OCI-LY3 (cell line): Measurements from ENCODE around the gene LAMC1.
A peak's percentile ranks its signal among the peaks of the same experiment; 100 is the strongest.

Experiments used
- H2AFZ ChIP-seq: fragments of 200-600, 300-600 bp; shearing (Covaris generic); 2 replicates; pipeline ENCODE4 v1.6.0; 2014; ENCODE audit warnings: antibody characterized with exemption, low read depth, low read length
- H3K27ac ChIP-seq: fragments of 200-600, 300-600 bp; sonication (generic); 2 replicates; pipeline ENCODE4 v1.5.1; 2014; ENCODE audit warnings: mild to moderate bottlenecking, low read length, moderate library complexity, mixed read lengths
- H3K27me3 ChIP-seq: fragments of 200-600, 300-600 bp; sonication (generic); 2 replicates; pipeline ENCODE4 v1.6.1; 2014; ENCODE audit warnings: low read depth, low read length, mixed read lengths
- H3K36me3 ChIP-seq: fragments of 200-600, 300-600 bp; sonication (generic); replicated peaks from 2 replicates; pipeline ENCODE3; 2014; ENCODE audit warnings: low read depth, low read length, mixed read lengths
- H3K4me1 ChIP-seq: fragments of 300-600, 200-600 bp; sonication (generic); 2 replicates; pipeline ENCODE4 v1.6.1; 2014; ENCODE audit warnings: low read length, mixed read lengths
- H3K4me2 ChIP-seq: fragments of 200-600, 300-600 bp; sonication (generic); 2 replicates; pipeline ENCODE4 v1.6.1; 2014; ENCODE audit warnings: low read length, mixed read lengths
- H3K4me3 ChIP-seq: fragments of 300-600, 200-600 bp; sonication (generic); 2 replicates; pipeline ENCODE4 v1.5.1; 2014; ENCODE audit warnings: antibody characterized with exemption, mild to moderate bottlenecking, low read length, moderate library complexity
- H3K79me2 ChIP-seq: fragments of 300-600, 200-600 bp; shearing (Covaris generic); 2 replicates; pipeline ENCODE4 v1.6.1; 2014; ENCODE audit warnings: mild to moderate bottlenecking, low read length, mixed read lengths
- H3K9ac ChIP-seq: fragments of 300-600, 200-600 bp; shearing (Covaris generic); 2 replicates; pipeline ENCODE4 v1.6.0; 2014; ENCODE audit warnings: mild to moderate bottlenecking, low read length, moderate library complexity
- H3K9me3 ChIP-seq: fragments of 200-600, 300-600 bp; shearing (Covaris generic); 2 replicates; pipeline ENCODE4 v1.6.1; 2014; ENCODE audit warnings: low read length, mixed read lengths; ENCODE audit not compliant: insufficient read depth
- H4K20me1 ChIP-seq: fragments of 200-600, 300-600 bp; sonication (generic); 2 replicates; pipeline ENCODE4 v1.6.1; 2016; ENCODE audit warnings: low read length, mixed read lengths; ENCODE audit not compliant: insufficient read depth
- CTCF ChIP-seq: fragments of 200-600, 300-600 bp; sonication (generic); IDR thresholded peaks from 2 replicates; pipeline ENCODE4 v1.5.1; 2014; ENCODE audit warnings: antibody characterized with exemption, low read length, low read depth
- EZH2phosphoT487 ChIP-seq: fragments of 200-600 bp; shearing (Covaris generic); IDR thresholded peaks from 2 replicates; pipeline ENCODE4 v1.6.1; 2018; ENCODE audit warnings: antibody characterized with exemption, mixed run types, low read depth

Gene LAMC1

DNA sequence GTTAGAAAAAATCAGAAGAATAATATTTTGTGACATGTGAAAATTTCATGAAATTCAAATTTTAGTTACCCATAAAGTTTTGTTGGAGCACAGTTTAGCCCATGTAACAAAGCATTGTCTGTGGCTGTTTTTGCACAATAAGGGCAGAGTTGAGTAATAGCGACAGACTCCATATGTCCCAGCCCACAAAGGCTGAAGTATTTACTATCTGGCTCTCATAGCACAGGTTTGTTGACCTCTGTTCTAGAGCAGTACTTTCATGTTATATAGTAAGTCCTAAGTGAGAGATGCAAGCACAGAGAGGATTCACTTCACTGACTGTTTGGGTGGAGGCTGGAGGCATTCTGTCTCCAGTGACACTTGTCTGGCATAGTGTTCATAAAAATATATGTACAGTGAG, 6.8 kb downstream of the LAMC1 start:
- peaks cover 55% of the 10 kb centered on the region for H3K4me1 ChIP-seq
- no peaks in the 10 kb centered on the region for H3K27me3 ChIP-seq
- TF ChIP-seq EZH2phosphoT487 (no peak), CTCF (no peak)
- H4K20me1 ChIP-seq: peaks cover 48% of the 10 kb centered on the region
- peaks cover 55% of the 10 kb centered on the region for H3K79me2 ChIP-seq
- H3K9ac ChIP-seq: no peak overlapping the region
- H3K4me2 ChIP-seq: no peak overlapping the region
- peaks cover 10% of the 10 kb centered on the region for H3K36me3 ChIP-seq
- no peak overlapping the region for H2AFZ ChIP-seq
- no peak overlapping the region for H3K4me3 ChIP-seq
- H3K27ac ChIP-seq: no peak overlapping the region
- H3K9me3 ChIP-seq: no peaks in the 10 kb centered on the region

DNA sequence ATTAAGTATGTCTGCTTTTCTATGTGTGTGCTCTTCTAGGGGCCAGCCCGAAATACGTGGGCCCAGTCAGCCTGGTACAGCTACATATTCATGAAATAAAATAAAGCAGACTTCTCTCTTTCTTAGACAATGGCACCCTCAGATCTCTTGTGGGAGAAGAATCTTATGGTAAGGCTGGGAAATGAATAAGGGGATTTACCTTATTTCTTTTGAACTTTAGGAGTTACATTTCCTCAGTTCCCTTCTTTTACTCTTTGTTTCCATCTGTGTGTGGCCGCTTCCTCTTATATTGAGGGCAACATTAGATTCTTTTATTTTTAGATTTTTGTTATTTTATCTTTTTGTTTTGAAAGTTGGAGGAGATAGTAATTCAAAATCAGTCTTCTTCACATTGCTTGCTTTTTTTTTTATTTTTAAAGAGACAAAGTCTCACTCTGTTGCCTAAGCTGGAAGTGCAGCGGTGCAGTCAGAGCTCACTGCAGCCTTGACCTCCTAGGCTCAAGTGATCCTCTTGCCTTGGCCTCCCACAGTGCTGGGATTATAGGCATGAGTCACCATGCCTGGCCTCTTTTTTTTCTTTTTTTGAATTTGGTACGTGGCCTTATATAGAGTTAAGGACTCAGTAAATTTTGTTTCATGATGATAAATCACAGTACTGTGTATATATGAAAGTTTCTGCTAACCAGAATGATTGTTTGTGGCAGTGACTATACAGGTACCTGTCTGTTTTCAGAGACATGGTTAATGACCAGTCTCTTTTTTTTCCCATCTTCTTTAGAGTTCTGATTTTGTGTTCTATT, 9.1 kb downstream of the LAMC1 start:
- Histone ChIP-seq H3K79me2 (peaks cover 41% of the 10 kb centered on the region), H3K36me3 (peaks cover 10% of the 10 kb centered on the region), H3K4me2 (peak overlapping the region; percentile 57), H3K4me1 (peaks cover 32% of the 10 kb centered on the region), H3K9me3 (no peaks in the 10 kb centered on the region), H2AFZ (no peak overlapping the region), H3K27ac (no peak overlapping the region), H3K4me3 (peak overlapping the region; percentile 16; the same call in 1 of the 2 replicates), H4K20me1 (peaks cover 33% of the 10 kb centered on the region), H3K9ac (no peak overlapping the region), H3K27me3 (no peaks in the 10 kb centered on the region)
- TF ChIP-seq EZH2phosphoT487 (no peak), CTCF (no peak)

DNA sequence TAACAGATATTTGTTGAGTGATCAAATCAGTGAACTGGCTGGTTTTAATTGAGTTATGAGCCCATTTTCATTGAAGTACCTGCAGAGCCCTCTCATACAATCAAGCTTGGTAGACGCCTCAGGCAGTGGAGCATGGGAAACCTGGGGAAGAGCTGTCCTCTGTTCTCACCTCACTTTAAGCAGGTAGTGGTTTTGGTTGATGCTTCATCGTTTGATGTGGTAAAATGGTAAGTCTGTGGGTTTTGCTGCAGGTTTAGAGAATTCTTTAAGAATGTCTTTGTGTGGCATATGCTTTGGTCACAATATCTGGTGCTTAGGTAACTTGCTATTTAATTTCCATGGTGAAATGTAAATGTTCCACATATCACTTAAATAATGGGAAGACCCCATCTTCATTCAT, 10.0 kb downstream of the LAMC1 start:
- no peak overlapping the region for H3K27ac ChIP-seq
- peak overlapping the region; percentile 3; the same call in 1 of the 2 replicates for H3K4me2 ChIP-seq
- H3K36me3 ChIP-seq: peaks cover 10% of the 10 kb centered on the region
- peaks cover 38% of the 10 kb centered on the region for H3K79me2 ChIP-seq
- H3K4me3 ChIP-seq: no peak overlapping the region
- H3K9ac ChIP-seq: no peak overlapping the region
- peaks cover 23% of the 10 kb centered on the region for H3K4me1 ChIP-seq
- no peak for TF ChIP-seq EZH2phosphoT487
- TF ChIP-seq CTCF: no peak
- H2AFZ ChIP-seq: no peak overlapping the region
- peaks cover 25% of the 10 kb centered on the region for H4K20me1 ChIP-seq
- H3K9me3 ChIP-seq: no peaks in the 10 kb centered on the region
- no peaks in the 10 kb centered on the region for H3K27me3 ChIP-seq

DNA sequence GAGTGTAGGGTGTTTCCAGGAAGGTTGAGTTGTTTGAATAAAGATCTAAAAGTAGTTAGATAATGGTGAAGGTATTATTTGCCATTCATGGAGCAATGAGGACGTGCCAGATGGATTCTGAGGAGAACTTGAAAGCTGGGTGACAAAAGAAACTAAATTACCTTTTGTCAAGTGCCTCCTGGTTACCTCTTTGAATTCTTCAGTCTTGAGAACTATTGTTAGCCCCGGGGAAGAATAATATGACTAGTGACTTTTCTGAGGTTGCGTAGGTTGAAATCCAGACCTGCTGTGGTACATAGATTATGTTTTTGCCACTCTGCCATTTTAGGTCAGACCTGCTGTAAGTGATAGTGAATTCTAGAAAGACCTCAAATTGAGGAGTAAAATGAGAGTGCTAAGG, 11.5 kb downstream of the LAMC1 start:
- Histone ChIP-seq H3K27me3 (no peaks in the 10 kb centered on the region), H3K9ac (no peak overlapping the region), H3K9me3 (no peaks in the 10 kb centered on the region), H2AFZ (no peak overlapping the region), H3K4me2 (no peak overlapping the region), H3K4me3 (no peak overlapping the region), H3K27ac (no peak overlapping the region), H3K36me3 (peaks cover 5% of the 10 kb centered on the region), H4K20me1 (peaks cover 17% of the 10 kb centered on the region), H3K4me1 (peaks cover 24% of the 10 kb centered on the region), H3K79me2 (peaks cover 37% of the 10 kb centered on the region)
- TF ChIP-seq CTCF: no peak
- no peak for TF ChIP-seq EZH2phosphoT487
